ENCODE results near the gene COMMD1.

GRCh38 chr2:61938511-61938910 lies 33.0 kb downstream of the COMMD1 start:
- TF ChIP-seq, protein P1, sequence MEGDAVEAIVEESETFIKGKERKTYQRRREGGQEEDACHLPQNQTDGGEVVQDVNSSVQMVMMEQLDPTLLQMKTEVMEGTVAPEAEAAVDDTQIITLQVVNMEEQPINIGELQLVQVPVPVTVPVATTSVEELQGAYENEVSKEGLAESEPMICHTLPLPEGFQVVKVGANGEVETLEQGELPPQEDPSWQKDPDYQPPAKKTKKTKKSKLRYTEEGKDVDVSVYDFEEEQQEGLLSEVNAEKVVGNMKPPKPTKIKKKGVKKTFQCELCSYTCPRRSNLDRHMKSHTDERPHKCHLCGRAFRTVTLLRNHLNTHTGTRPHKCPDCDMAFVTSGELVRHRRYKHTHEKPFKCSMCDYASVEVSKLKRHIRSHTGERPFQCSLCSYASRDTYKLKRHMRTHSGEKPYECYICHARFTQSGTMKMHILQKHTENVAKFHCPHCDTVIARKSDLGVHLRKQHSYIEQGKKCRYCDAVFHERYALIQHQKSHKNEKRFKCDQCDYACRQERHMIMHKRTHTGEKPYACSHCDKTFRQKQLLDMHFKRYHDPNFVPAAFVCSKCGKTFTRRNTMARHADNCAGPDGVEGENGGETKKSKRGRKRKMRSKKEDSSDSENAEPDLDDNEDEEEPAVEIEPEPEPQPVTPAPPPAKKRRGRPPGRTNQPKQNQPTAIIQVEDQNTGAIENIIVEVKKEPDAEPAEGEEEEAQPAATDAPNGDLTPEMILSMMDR (conservative IDR thresholded peaks at IDR 0.05; ENCODE audit: low read depth, low read length): no peak
- TF ChIP-seq EZH2 (IDR thresholded peaks at IDR 0.05; ENCODE audit: low read length, unreplicated experiment) (no peak), EZH2phosphoT487 (IDR thresholded peaks at IDR 0.05; ENCODE audit: borderline replicate concordance, low read length) (no peak)

Measured in PC-3 (cell line).